ENCODE measurements around the gene LGALS9. TPM values are rescaled to one million over a fixed set of nuclear protein-coding genes. Genes with fewer than 3 reads are reported as not detected.
"Not testable (repeated sequence)": the region's sequence is repeated elsewhere in the genome, so short reads cannot be mapped to it uniquely, and the experiment has no call there.

Gene LGALS9
- polyA plus RNA-seq, 1 donor (not counting 4 experiments of a cell fraction or from before 2014, with no cell fraction given), result 0.94 TPM

DNA sequence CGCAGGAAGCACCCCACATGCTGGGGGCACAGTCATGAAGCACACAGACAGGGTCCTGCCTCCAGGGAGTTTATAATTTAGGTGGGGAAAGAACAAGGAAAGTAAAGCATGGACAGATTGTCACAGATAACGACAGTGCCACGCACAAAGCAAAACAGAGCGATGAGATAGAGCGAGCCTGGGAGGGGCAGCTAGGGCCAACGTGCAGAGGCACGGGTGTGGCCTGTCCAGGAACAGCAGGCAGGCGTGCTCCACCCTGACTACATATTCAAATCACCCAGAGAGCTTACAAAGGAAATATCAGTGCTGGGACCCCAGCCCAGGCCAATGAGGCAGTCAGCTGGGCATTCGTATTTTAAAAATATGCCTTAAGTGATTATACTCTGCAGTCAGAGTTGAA is 16.8 kb downstream of the LGALS9 start:
- FAIRE-seq (no peak), DNase-seq (ENCODE audit: low read depth, low spot score) (no peak)
- Histone ChIP-seq H3K4me2 (ENCODE audit: control insufficient read depth, extremely low read depth, insufficient read depth, low read depth, low read length) (no peak overlapping the region), H3K9me1 (ENCODE audit: control insufficient read depth, extremely low read depth, insufficient read depth, low read length) (no peaks in the 10 kb centered on the region), H3K27me3 (ENCODE audit: control insufficient read depth, extremely low read depth, insufficient read depth, low read length) (no peaks in the 10 kb centered on the region), H3K9me3 (ENCODE audit: control insufficient read depth, low read depth, low read length) (no peaks in the 10 kb centered on the region), H3K9ac (ENCODE audit: control insufficient read depth, extremely low read depth, insufficient read depth, low read length) (no peak overlapping the region), H3K4me1 (ENCODE audit: control insufficient read depth, extremely low read depth, insufficient read depth, low read length) (peaks cover 6% of the 10 kb centered on the region), H3K4me3 (ENCODE audit: control insufficient read depth in 2 of 3, extremely low read depth in 1 of 3, insufficient read depth in 2 of 3, low read depth in 1 of 3, low read length in 3 of 3) (no peak overlapping the region), H3K79me2 (ENCODE audit: control insufficient read depth, insufficient read depth, low read length) (no peaks in the 10 kb centered on the region), H3K27ac (ENCODE audit: control insufficient read depth, insufficient read depth, low read length) (no peak overlapping the region), H2AFZ (ENCODE audit: control insufficient read depth, low read length) (no peak overlapping the region), H4K20me1 (ENCODE audit: control insufficient read depth, extremely low read depth, insufficient read depth, low read length) (no peaks in the 10 kb centered on the region), H3K36me3 (ENCODE audit: control insufficient read depth in 2 of 2, extremely low read depth in 1 of 2, insufficient read depth in 2 of 2, low read length in 2 of 2) (no peaks in the 10 kb centered on the region)
- TF ChIP-seq, protein P1, sequence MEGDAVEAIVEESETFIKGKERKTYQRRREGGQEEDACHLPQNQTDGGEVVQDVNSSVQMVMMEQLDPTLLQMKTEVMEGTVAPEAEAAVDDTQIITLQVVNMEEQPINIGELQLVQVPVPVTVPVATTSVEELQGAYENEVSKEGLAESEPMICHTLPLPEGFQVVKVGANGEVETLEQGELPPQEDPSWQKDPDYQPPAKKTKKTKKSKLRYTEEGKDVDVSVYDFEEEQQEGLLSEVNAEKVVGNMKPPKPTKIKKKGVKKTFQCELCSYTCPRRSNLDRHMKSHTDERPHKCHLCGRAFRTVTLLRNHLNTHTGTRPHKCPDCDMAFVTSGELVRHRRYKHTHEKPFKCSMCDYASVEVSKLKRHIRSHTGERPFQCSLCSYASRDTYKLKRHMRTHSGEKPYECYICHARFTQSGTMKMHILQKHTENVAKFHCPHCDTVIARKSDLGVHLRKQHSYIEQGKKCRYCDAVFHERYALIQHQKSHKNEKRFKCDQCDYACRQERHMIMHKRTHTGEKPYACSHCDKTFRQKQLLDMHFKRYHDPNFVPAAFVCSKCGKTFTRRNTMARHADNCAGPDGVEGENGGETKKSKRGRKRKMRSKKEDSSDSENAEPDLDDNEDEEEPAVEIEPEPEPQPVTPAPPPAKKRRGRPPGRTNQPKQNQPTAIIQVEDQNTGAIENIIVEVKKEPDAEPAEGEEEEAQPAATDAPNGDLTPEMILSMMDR (optimal IDR thresholded peaks at IDR 0.05 in 1 of 3, IDR thresholded peaks at IDR 0.05 in 1 of 3, conservative IDR thresholded peaks at IDR 0.05 in 1 of 3; ENCODE audit: extremely low read depth in 1 of 3, insufficient read depth in 2 of 3, low read length in 3 of 3), result no peak
- no peak for TF ChIP-seq EZH2 (IDR thresholded peaks at IDR 0.05; ENCODE audit: low read length)
- dilution Hi-C loops (cut with MboI; ENCODE audit: extremely low pct_ligation_motif_present, low sequenced_read_pairs), result no loop called here

DNA sequence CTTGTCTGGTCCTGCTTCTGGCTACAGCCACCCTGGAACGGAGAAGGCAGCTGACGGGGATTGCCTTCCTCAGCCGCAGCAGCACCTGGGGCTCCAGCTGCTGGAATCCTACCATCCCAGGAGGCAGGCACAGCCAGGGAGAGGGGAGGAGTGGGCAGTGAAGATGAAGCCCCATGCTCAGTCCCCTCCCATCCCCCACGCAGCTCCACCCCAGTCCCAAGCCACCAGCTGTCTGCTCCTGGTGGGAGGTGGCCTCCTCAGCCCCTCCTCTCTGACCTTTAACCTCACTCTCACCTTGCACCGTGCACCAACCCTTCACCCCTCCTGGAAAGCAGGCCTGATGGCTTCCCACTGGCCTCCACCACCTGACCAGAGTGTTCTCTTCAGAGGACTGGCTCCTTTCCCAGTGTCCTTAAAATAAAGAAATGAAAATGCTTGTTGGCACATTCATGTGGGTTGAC is 18.2 kb downstream of the LGALS9 start:
- H3K4me2 ChIP-seq (ENCODE audit: control insufficient read depth, extremely low read depth, insufficient read depth, low read depth, low read length); FAIRE-seq; H3K27me3 ChIP-seq (ENCODE audit: control insufficient read depth, extremely low read depth, insufficient read depth, low read length); H3K27ac ChIP-seq (ENCODE audit: control insufficient read depth, insufficient read depth, low read length); DNase-seq (ENCODE audit: low read depth, low spot score); H2AFZ ChIP-seq (ENCODE audit: control insufficient read depth, low read length); H3K9ac ChIP-seq (ENCODE audit: control insufficient read depth, extremely low read depth, insufficient read depth, low read length); H3K4me1 ChIP-seq (ENCODE audit: control insufficient read depth, extremely low read depth, insufficient read depth, low read length); H3K79me2 ChIP-seq (ENCODE audit: control insufficient read depth, insufficient read depth, low read length); dilution Hi-C loops (cut with MboI; ENCODE audit: extremely low pct_ligation_motif_present, low sequenced_read_pairs); H3K36me3 ChIP-seq (ENCODE audit: control insufficient read depth in 2 of 2, extremely low read depth in 1 of 2, insufficient read depth in 2 of 2, low read length in 2 of 2); H4K20me1 ChIP-seq (ENCODE audit: control insufficient read depth, extremely low read depth, insufficient read depth, low read length); H3K4me3 ChIP-seq (ENCODE audit: control insufficient read depth in 2 of 3, extremely low read depth in 1 of 3, insufficient read depth in 2 of 3, low read depth in 1 of 3, low read length in 3 of 3); H3K9me1 ChIP-seq (ENCODE audit: control insufficient read depth, extremely low read depth, insufficient read depth, low read length); H3K9me3 ChIP-seq (ENCODE audit: control insufficient read depth, low read depth, low read length): not testable (repeated sequence)

DNA sequence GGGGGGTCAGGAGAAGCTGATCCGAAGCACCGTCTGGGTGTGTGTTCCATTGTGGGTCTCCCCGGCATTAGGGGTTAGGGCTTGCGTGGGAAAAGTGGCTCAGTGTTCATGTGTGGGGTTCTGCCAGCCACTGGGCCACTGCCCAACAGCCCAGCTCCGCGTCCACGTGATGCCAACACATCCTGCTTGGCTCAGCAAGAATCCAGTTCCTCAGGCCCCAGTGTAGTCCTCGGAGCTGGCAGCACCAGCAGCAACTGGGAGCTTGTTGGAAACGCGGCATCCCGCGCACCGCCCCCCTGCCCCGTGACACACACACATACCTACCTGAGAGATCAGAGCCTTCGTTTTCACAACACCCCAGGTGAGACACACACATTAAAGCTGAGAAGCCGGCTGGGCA is 18.9 kb downstream of the LGALS9 start:
- Histone ChIP-seq H3K27ac (ENCODE audit: control insufficient read depth, insufficient read depth, low read length) (no peak overlapping the region), H3K9me1 (ENCODE audit: control insufficient read depth, extremely low read depth, insufficient read depth, low read length) (no peaks in the 10 kb centered on the region), H2AFZ (ENCODE audit: control insufficient read depth, low read length) (no peak overlapping the region), H3K79me2 (ENCODE audit: control insufficient read depth, insufficient read depth, low read length) (no peaks in the 10 kb centered on the region), H3K4me3 (ENCODE audit: control insufficient read depth in 2 of 3, extremely low read depth in 1 of 3, insufficient read depth in 2 of 3, low read depth in 1 of 3, low read length in 3 of 3) (no peak overlapping the region), H3K4me2 (ENCODE audit: control insufficient read depth, extremely low read depth, insufficient read depth, low read depth, low read length) (no peak overlapping the region), H3K27me3 (ENCODE audit: control insufficient read depth, extremely low read depth, insufficient read depth, low read length) (no peaks in the 10 kb centered on the region), H3K36me3 (ENCODE audit: control insufficient read depth in 2 of 2, extremely low read depth in 1 of 2, insufficient read depth in 2 of 2, low read length in 2 of 2) (no peaks in the 10 kb centered on the region), H3K9ac (ENCODE audit: control insufficient read depth, extremely low read depth, insufficient read depth, low read length) (no peak overlapping the region), H3K4me1 (ENCODE audit: control insufficient read depth, extremely low read depth, insufficient read depth, low read length) (peaks cover 3% of the 10 kb centered on the region), H3K9me3 (ENCODE audit: control insufficient read depth, low read depth, low read length) (no peaks in the 10 kb centered on the region), H4K20me1 (ENCODE audit: control insufficient read depth, extremely low read depth, insufficient read depth, low read length) (no peaks in the 10 kb centered on the region)
- FAIRE-seq (no peak), DNase-seq (ENCODE audit: low read depth, low spot score) (no peak)
- dilution Hi-C loops (cut with MboI; ENCODE audit: extremely low pct_ligation_motif_present, low sequenced_read_pairs), result no loop called here
- TF ChIP-seq EZH2 (IDR thresholded peaks at IDR 0.05; ENCODE audit: low read length), result no peak
- TF ChIP-seq, protein P1 (optimal IDR thresholded peaks at IDR 0.05 in 1 of 3, IDR thresholded peaks at IDR 0.05 in 1 of 3, conservative IDR thresholded peaks at IDR 0.05 in 1 of 3; ENCODE audit: extremely low read depth in 1 of 3, insufficient read depth in 2 of 3, low read length in 3 of 3), result no peak

Data from keratinocyte (primary cell).